Upper lobe of left lung (tissue), 6 donors: Measurements from ENCODE around the gene CACNA2D1. TPM values are rescaled to one million over a fixed set of nuclear protein-coding genes. Genes with fewer than 3 reads are reported as not detected.

ENCODE experiments used
- ATAC-seq, 2 donors: fragments of 200-7000 bp; cut with Tn5 transposase; one replicate each; pipeline ENCODE4 v1.9.1; 2022; ENCODE audit warnings: mild to moderate bottlenecking in 2 of 2, moderate library complexity in 2 of 2; ENCODE audit not compliant: low FRiP score in 2 of 2
- DNase-seq, 2 donors: peaks; one replicate each; pipeline ENCODE4 v3.0.0-alpha.2; 2019 to 2020
- H3K27ac ChIP-seq, 4 donors: fragments of 200-600 bp; sonication (generic); one replicate each; pipeline ENCODE4 v1.5.1; 2016 to 2019
- H3K27me3 ChIP-seq, 4 donors: fragments of 200-600 bp; sonication (generic); one replicate each; pipeline ENCODE4 v1.5.1; 2017 to 2019
- H3K36me3 ChIP-seq, 4 donors: fragments of 200-600 bp; sonication (generic); one replicate each; pipeline ENCODE4 v1.5.1; 2016 to 2019
- H3K4me1 ChIP-seq, 4 donors: fragments of 200-600 bp; sonication (generic); one replicate each; pipeline ENCODE4 v1.5.1; 2018 to 2019
- H3K4me3 ChIP-seq, 4 donors: fragments of 200-600 bp; sonication (generic); one replicate each; pipeline ENCODE4 v1.5.1; 2017 to 2019; ENCODE audit warnings: mild to moderate bottlenecking in 2 of 4, moderate library complexity in 1 of 4
- H3K9me3 ChIP-seq, 4 donors: fragments of 200-600 bp; sonication (generic); one replicate each; pipeline ENCODE4 v1.5.1; 2018 to 2019
- EP300 ChIP-seq, 4 donors: sonication (generic); formaldehyde crosslinking; IDR thresholded peaks; one replicate each; pipeline ENCODE4 v1.5.1; 2017; ENCODE audit warnings: antibody characterized with exemption in 4 of 4, control low read depth in 2 of 4
- POLR2A ChIP-seq, 4 donors: fragments of 450-650 bp; IDR thresholded peaks; one replicate each; pipeline ENCODE4 v1.5.1; 2016 to 2017; ENCODE audit warnings: antibody characterized with exemption in 4 of 4, mild to moderate bottlenecking in 2 of 4
- POLR2AphosphoS5 ChIP-seq, 2 donors: sonication (generic); formaldehyde crosslinking; IDR thresholded peaks; one replicate each; pipeline ENCODE4 v1.5.1; 2017; ENCODE audit warnings: antibody characterized with exemption in 2 of 2
- WGBS, 2 donors: methylation state at CpG; one replicate each; pipeline ENCODE4 v1.1.5; 2017 to 2018; 5-methylcytosine and 5-hydroxymethylcytosine counted together
- total RNA-seq, 6 donors: library from RNA; depleted of rRNA in 4 of 6; stranded (reverse); fragments of >200 nt in 4 of 6; gene quantifications; one replicate each; pipeline versions ENCODE4 v1.1.0 to v1.2.1, GENCODE V29; 2016 to 2021
- TF ChIP-seq, protein P1 (sequence below), 6 experiments: fragments of 450-650 bp in 4 of 6; fragments of 200-600 bp in 2 of 6; sonication (generic) in 2 of 6; IDR thresholded peaks; one replicate each; pipeline ENCODE4 v1.5.1; 2016 to 2019; ENCODE audit warnings: antibody characterized with exemption in 6 of 6
- donor health status: DM: no; HTN: no; CAD: no; lungs with moderate emphysema.
- donor health status: DM: no; HTN: yes; CAD: no; lungs with severe emphysema.

Gene CACNA2D1
- total RNA-seq, 6 donors from 2014 or later, result 6.7 to 85.9 (median 9.6) TPM

- no peak for TF ChIP-seq POLR2AphosphoS5 (IDR thresholded peaks at IDR 0.05)
- TF ChIP-seq, protein P1, sequence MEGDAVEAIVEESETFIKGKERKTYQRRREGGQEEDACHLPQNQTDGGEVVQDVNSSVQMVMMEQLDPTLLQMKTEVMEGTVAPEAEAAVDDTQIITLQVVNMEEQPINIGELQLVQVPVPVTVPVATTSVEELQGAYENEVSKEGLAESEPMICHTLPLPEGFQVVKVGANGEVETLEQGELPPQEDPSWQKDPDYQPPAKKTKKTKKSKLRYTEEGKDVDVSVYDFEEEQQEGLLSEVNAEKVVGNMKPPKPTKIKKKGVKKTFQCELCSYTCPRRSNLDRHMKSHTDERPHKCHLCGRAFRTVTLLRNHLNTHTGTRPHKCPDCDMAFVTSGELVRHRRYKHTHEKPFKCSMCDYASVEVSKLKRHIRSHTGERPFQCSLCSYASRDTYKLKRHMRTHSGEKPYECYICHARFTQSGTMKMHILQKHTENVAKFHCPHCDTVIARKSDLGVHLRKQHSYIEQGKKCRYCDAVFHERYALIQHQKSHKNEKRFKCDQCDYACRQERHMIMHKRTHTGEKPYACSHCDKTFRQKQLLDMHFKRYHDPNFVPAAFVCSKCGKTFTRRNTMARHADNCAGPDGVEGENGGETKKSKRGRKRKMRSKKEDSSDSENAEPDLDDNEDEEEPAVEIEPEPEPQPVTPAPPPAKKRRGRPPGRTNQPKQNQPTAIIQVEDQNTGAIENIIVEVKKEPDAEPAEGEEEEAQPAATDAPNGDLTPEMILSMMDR (IDR thresholded peaks at IDR 0.05), result no peak
- no peak for TF ChIP-seq POLR2A (IDR thresholded peaks at IDR 0.05)
- no peak for TF ChIP-seq EP300 (IDR thresholded peaks at IDR 0.05)
- H3K4me1 ChIP-seq, result no peaks in the 10 kb centered on the region
- H3K36me3 ChIP-seq, result no peaks in the 10 kb centered on the region
- H3K27me3 ChIP-seq, result no peaks in the 10 kb centered on the region
- no peak overlapping the region for H3K4me3 ChIP-seq
- ATAC-seq (no peak), DNase-seq (no peak)
- WGBS, 2 donors, result 61 to 76% methylated on average over 2 of the region's 2 CpGs
- H3K27ac ChIP-seq, result no peak overlapping the region
- no peaks in the 10 kb centered on the region for H3K9me3 ChIP-seq
These were observed 85.5 kb downstream of the CACNA2D1 start for GRCh38 chr7:82358009-82358578.

GRCh38 chr7:82348251-82348650, 95.3 kb downstream of the CACNA2D1 start:
- no peak overlapping the region for H3K27ac ChIP-seq
- no peaks in the 10 kb centered on the region for H3K27me3 ChIP-seq
- H3K9me3 ChIP-seq, result no peaks in the 10 kb centered on the region
- WGBS, 2 donors, result 55 to 61% methylated on average over 5 of the region's 5 CpGs
- no peaks in the 10 kb centered on the region for H3K36me3 ChIP-seq
- no peak for TF ChIP-seq POLR2AphosphoS5 (IDR thresholded peaks at IDR 0.05)
- no peak for TF ChIP-seq EP300 (IDR thresholded peaks at IDR 0.05)
- TF ChIP-seq POLR2A (IDR thresholded peaks at IDR 0.05), result no peak
- TF ChIP-seq, protein P1 (IDR thresholded peaks at IDR 0.05), result no peak
- no peak for DNase-seq
- no peak overlapping the region for H3K4me3 ChIP-seq
- ATAC-seq, result no peak
- no peaks in the 10 kb centered on the region for H3K4me1 ChIP-seq

- ATAC-seq (no peak), DNase-seq (no peak)
- no peaks in the 10 kb centered on the region for H3K36me3 ChIP-seq
- no peaks in the 10 kb centered on the region for H3K27me3 ChIP-seq
- TF ChIP-seq EP300 (IDR thresholded peaks at IDR 0.05) (no peak), POLR2A (IDR thresholded peaks at IDR 0.05) (no peak), POLR2AphosphoS5 (IDR thresholded peaks at IDR 0.05) (no peak)
- TF ChIP-seq, protein P1 (IDR thresholded peaks at IDR 0.05), result no peak
- WGBS, 2 donors, result 86 to 88% methylated on average over 1 of the region's 1 CpG
- no peaks in the 10 kb centered on the region for H3K9me3 ChIP-seq
- H3K27ac ChIP-seq, result no peak overlapping the region
- H3K4me3 ChIP-seq, result no peak overlapping the region
- H3K4me1 ChIP-seq, result no peaks in the 10 kb centered on the region
These were observed 95.8 kb downstream of the CACNA2D1 start for GRCh38 chr7:82347808-82348207.

DNA sequence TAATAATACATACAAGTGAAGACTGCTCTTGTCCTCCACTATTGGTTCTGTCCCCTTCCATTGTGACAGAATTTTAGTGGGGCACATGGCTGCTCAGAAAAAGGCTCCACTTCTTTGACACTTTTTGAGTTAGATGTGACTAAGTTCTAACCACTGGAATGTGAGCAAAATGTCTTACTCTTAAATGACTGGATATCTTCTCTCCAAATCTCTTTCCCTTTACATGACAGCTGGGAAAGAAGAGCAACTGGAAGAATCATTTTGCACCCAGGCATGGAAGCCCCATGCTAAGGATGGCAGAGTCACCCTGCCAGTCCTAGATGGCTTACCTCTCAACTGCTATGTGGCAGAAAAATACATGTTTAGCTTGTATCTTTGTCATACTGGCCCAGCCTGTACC, 97.7 kb downstream of the CACNA2D1 start:
- Histone ChIP-seq H3K4me1 (no peaks in the 10 kb centered on the region), H3K4me3 (no peak overlapping the region), H3K27ac (no peak overlapping the region), H3K9me3 (no peaks in the 10 kb centered on the region), H3K36me3 (no peaks in the 10 kb centered on the region), H3K27me3 (no peaks in the 10 kb centered on the region)
- no peak for DNase-seq
- ATAC-seq, result no peak
- TF ChIP-seq POLR2A (IDR thresholded peaks at IDR 0.05) (no peak), EP300 (IDR thresholded peaks at IDR 0.05) (no peak), POLR2AphosphoS5 (IDR thresholded peaks at IDR 0.05) (no peak)
- TF ChIP-seq, protein P1 (IDR thresholded peaks at IDR 0.05), result no peak

DNA sequence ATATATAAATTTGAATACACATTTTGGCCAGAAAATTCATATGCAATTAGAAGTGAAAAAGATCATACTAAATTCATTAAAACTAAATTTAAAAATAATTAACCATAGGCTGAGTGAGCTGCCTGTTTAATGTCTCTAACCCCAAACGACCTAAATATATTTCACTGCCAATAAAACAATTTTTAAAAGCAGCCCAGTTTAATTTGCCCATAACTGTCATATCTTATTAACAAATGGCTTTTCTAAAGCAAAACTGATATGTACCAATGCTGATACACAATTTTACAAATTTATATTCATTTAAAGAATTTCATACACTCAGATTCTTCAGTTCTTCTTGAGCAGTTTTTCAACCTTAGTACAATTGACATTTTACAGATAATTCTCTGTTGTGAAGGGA, 99.9 kb downstream of the CACNA2D1 start:
- H3K36me3 ChIP-seq, result no peaks in the 10 kb centered on the region
- H3K27me3 ChIP-seq, result no peaks in the 10 kb centered on the region
- TF ChIP-seq POLR2A (IDR thresholded peaks at IDR 0.05) (no peak), EP300 (IDR thresholded peaks at IDR 0.05) (no peak), POLR2AphosphoS5 (IDR thresholded peaks at IDR 0.05) (no peak)
- TF ChIP-seq, protein P1 (IDR thresholded peaks at IDR 0.05), result no peak
- H3K4me1 ChIP-seq, result no peaks in the 10 kb centered on the region
- no peak for DNase-seq
- 45 to 62% methylated on average over 1 of the region's 1 CpG for WGBS, 2 donors
- ATAC-seq, result no peak
- no peak overlapping the region for H3K27ac ChIP-seq
- no peaks in the 10 kb centered on the region for H3K9me3 ChIP-seq
- no peak overlapping the region for H3K4me3 ChIP-seq
